Natural killer cell (primary cell): Measurements from ENCODE around the gene TAPBPL. TPM values are rescaled to one million over a fixed set of nuclear protein-coding genes. Genes with fewer than 3 reads are reported as not detected.
"Not testable (repeated sequence)": the region's sequence is repeated elsewhere in the genome, so short reads cannot be mapped to it uniquely, and the experiment has no call there.

Experiments
- ATAC-seq, 3 donors: fragments of 150-1000 bp in 2 of 3; fragments of 200-7000 bp in 1 of 3; cut with Tn5 transposase; 1 replicate in 1 of 3; 2 replicates in 2 of 3; pipeline ENCODE4 v1.10.0; 2021; ENCODE audit warnings: mild to moderate bottlenecking in 2 of 3, moderate library complexity in 2 of 3
- DNase-seq, 2 donors: peaks; one replicate each; pipeline versions ENCODE4 v3.0.0 to v3.0.0-alpha.2; 2013 to 2021; ENCODE audit warnings: mixed read lengths in 1 of 2
- H3K27ac ChIP-seq: one replicate; pipeline ENCODE4 v1.5.1; 2013; ENCODE audit warnings: mild to moderate bottlenecking, low read length
- H3K27me3 ChIP-seq: one replicate; pipeline ENCODE4 v1.6.1; 2013; ENCODE audit warnings: low read length; ENCODE audit not compliant: control insufficient read depth, insufficient read depth
- H3K36me3 ChIP-seq: one replicate; pipeline ENCODE4 v1.6.1; 2013; ENCODE audit warnings: low read length; ENCODE audit not compliant: control insufficient read depth, insufficient read depth
- H3K4me1 ChIP-seq: one replicate; pipeline ENCODE4 v1.6.1; 2013; ENCODE audit warnings: low read length; ENCODE audit not compliant: control insufficient read depth, insufficient read depth
- H3K4me3 ChIP-seq: one replicate; pipeline ENCODE4 v1.5.1; 2013; ENCODE audit warnings: low read length
- H3K9me3 ChIP-seq: one replicate; pipeline ENCODE4 v1.6.1; 2013; ENCODE audit warnings: low read length; ENCODE audit not compliant: control insufficient read depth, insufficient read depth
- H3K27ac Mint-ChIP-seq, 2 donors: one replicate each; pipeline ENCODE4 v1.8.0; 2022; ENCODE audit warnings: mild to moderate bottlenecking in 2 of 2, mixed read lengths in 2 of 2, moderate library complexity in 1 of 2
- H3K27me3 Mint-ChIP-seq, 2 donors: one replicate each; pipeline ENCODE4 v1.8.0; 2022; ENCODE audit warnings: low read depth in 2 of 2, mixed read lengths in 2 of 2
- H3K36me3 Mint-ChIP-seq: one replicate; pipeline ENCODE4 v1.8.0; 2022; ENCODE audit warnings: mixed read lengths
- H3K4me1 Mint-ChIP-seq, 2 donors: one replicate each; pipeline ENCODE4 v1.8.0; 2022; ENCODE audit warnings: mixed read lengths in 2 of 2
- H3K4me3 Mint-ChIP-seq: one replicate; pipeline ENCODE4 v1.8.0; 2022; ENCODE audit warnings: mild to moderate bottlenecking, moderate library complexity, mixed read lengths
- H3K9me3 Mint-ChIP-seq, 2 donors: one replicate each; pipeline ENCODE4 v1.8.0; 2022; ENCODE audit warnings: mixed read lengths in 2 of 2
- CTCF ChIP-seq: fragments of 200-600 bp; IDR thresholded peaks from one replicate; pipeline ENCODE4 v1.8.0; 2022; ENCODE audit warnings: antibody characterized with exemption
- WGBS: methylation state at CpG from one replicate; pipeline ENCODE4 v1.1.7; 2013; ENCODE audit warnings: missing lambda C conversion rate; ENCODE audit not compliant: insufficient coverage; 5-methylcytosine and 5-hydroxymethylcytosine counted together
- intact Hi-C: fragments of 100-400 bp; cut with micrococcal nuclease; formaldehyde crosslinking; loops from one replicate; pipeline ENCODE4 v1.14.2; 2022
- total RNA-seq, 4 donors: library from RNA; stranded (reverse); fragments of 120-200 nt in 1 of 4; gene quantifications; one replicate each; pipeline versions ENCODE4 v1.2.3 to v1.2.4, GENCODE V29; 2013 to 2022

The TAPBPL gene
- total RNA-seq, 3 donors from 2014 or later (not counting 1 experiment from before 2014, with no cell fraction given): 43.0 to 51.4 (median 46.9) TPM

GRCh38 chr12:6494968-6495367, 43.1 kb downstream of the TAPBPL start:
- peaks cover 22% of the 10 kb centered on the region for H3K4me1 ChIP-seq
- H3K9me3 ChIP-seq: no peaks in the 10 kb centered on the region
- H3K4me3 ChIP-seq: peak overlapping the region; percentile 81
- 82% methylated on average over 1 of the region's 1 CpG for WGBS
- no peaks in the 10 kb centered on the region for H3K27me3 ChIP-seq
- Mint-ChIP-seq H3K27ac (peak overlapping the region; percentile 97), H3K9me3 (no peaks in the 10 kb centered on the region), H3K4me3 (peak overlapping the region; percentile 94), H3K36me3 (no peaks in the 10 kb centered on the region), H3K4me1 (peaks cover 38% of the 10 kb centered on the region in 2 donors), H3K27me3 (no peaks in the 10 kb centered on the region)
- ATAC-seq (no peak), DNase-seq (no peak)
- intact Hi-C loops: loop anchor here (1.0 to 10.0 kb wide), 3 partner anchors 25 to 190 kb away; partner anchors contain the start of genes TAPBPL, VAMP1 and ZNF384
- no peak for TF ChIP-seq CTCF
- peaks cover 33% of the 10 kb centered on the region for H3K36me3 ChIP-seq
- peak overlapping the region; percentile 68 for H3K27ac ChIP-seq

- not testable (repeated sequence) for H3K27ac Mint-ChIP-seq, H3K4me3 ChIP-seq, DNase-seq, H3K9me3 Mint-ChIP-seq, H3K27ac ChIP-seq, ATAC-seq, H3K9me3 ChIP-seq, H3K36me3 Mint-ChIP-seq, H3K4me3 Mint-ChIP-seq, H3K27me3 Mint-ChIP-seq, H3K27me3 ChIP-seq
- H3K4me1 ChIP-seq: peaks cover 20% of the 10 kb centered on the region
- peaks cover 26% of the 10 kb centered on the region for H3K36me3 ChIP-seq
- H3K4me1 Mint-ChIP-seq: peaks cover 32 to 36% of the 10 kb centered on the region in 2 donors
- 91% methylated on average over 3 of the region's 3 CpGs for WGBS
- intact Hi-C loops: loop anchor here (10.0 kb wide), 1 partner anchor 188 kb away; the partner anchor contains the start of gene ZNF384
Observed at GRCh38 chr12:6497291-6497690, 45.4 kb downstream of the TAPBPL start.

GRCh38 chr12:6500466-6500865, 48.6 kb downstream of the TAPBPL start:
- H3K9me3 Mint-ChIP-seq: no peaks in the 10 kb centered on the region
- 99% methylated on average over 2 of the region's 2 CpGs for WGBS
- Histone ChIP-seq H3K4me1 (peaks cover 11% of the 10 kb centered on the region), H3K9me3 (no peaks in the 10 kb centered on the region), H3K27me3 (no peaks in the 10 kb centered on the region), H3K36me3 (peaks cover 27% of the 10 kb centered on the region), H3K4me3 (no peak overlapping the region), H3K27ac (no peak overlapping the region)
- H3K36me3 Mint-ChIP-seq: no peaks in the 10 kb centered on the region
- intact Hi-C loops: no loop called here
- H3K4me1 Mint-ChIP-seq: peaks cover 4 to 9% of the 10 kb centered on the region in 2 donors
- DNase-seq: no peak
- no peak overlapping the region for H3K4me3 Mint-ChIP-seq
- no peak for ATAC-seq
- no peak overlapping the region for H3K27ac Mint-ChIP-seq
- no peaks in the 10 kb centered on the region for H3K27me3 Mint-ChIP-seq
- no peak for TF ChIP-seq CTCF

GRCh38 chr12:6507102-6507998, 55.5 kb downstream of the TAPBPL start:
- no peak overlapping the region for H3K4me3 Mint-ChIP-seq
- H3K27me3 ChIP-seq: no peaks in the 10 kb centered on the region
- H3K36me3 ChIP-seq: peaks cover 27% of the 10 kb centered on the region
- no peaks in the 10 kb centered on the region for H3K9me3 Mint-ChIP-seq
- no peak for TF ChIP-seq CTCF
- peaks cover 8% of the 10 kb centered on the region in 2 donors for H3K4me1 Mint-ChIP-seq
- H3K4me3 ChIP-seq: no peak overlapping the region
- H3K27ac Mint-ChIP-seq: no peak overlapping the region
- H3K27ac ChIP-seq: no peak overlapping the region
- H3K4me1 ChIP-seq: no peaks in the 10 kb centered on the region
- DNase-seq (no peak), ATAC-seq (no peak)
- no peaks in the 10 kb centered on the region for H3K27me3 Mint-ChIP-seq
- peaks cover 2% of the 10 kb centered on the region for H3K36me3 Mint-ChIP-seq
- WGBS: 96% methylated on average over 12 of the region's 12 CpGs
- no peaks in the 10 kb centered on the region for H3K9me3 ChIP-seq
- intact Hi-C loops: no loop called here
